Uterus (tissue), 2 donors: ENCODE data around the gene ZDHHC23.

Experiments used
- CTCF ChIP-seq, 4 experiments: fragments of 200-600 bp in 2 of 4; fragments of 450-650 bp in 2 of 4; sonication (generic) in 2 of 4; IDR thresholded peaks; one replicate each; pipeline ENCODE4 v1.5.1; 2016 to 2019; ENCODE audit warnings: antibody characterized with exemption in 4 of 4, mild to moderate bottlenecking in 2 of 4, moderate library complexity in 1 of 4
- POLR2A ChIP-seq, 2 donors: fragments of 450-650 bp; IDR thresholded peaks; one replicate each; pipeline ENCODE4 v1.6.1; 2016; ENCODE audit warnings: antibody characterized with exemption in 2 of 2, mild to moderate bottlenecking in 1 of 2, moderate library complexity in 1 of 2

DNA sequence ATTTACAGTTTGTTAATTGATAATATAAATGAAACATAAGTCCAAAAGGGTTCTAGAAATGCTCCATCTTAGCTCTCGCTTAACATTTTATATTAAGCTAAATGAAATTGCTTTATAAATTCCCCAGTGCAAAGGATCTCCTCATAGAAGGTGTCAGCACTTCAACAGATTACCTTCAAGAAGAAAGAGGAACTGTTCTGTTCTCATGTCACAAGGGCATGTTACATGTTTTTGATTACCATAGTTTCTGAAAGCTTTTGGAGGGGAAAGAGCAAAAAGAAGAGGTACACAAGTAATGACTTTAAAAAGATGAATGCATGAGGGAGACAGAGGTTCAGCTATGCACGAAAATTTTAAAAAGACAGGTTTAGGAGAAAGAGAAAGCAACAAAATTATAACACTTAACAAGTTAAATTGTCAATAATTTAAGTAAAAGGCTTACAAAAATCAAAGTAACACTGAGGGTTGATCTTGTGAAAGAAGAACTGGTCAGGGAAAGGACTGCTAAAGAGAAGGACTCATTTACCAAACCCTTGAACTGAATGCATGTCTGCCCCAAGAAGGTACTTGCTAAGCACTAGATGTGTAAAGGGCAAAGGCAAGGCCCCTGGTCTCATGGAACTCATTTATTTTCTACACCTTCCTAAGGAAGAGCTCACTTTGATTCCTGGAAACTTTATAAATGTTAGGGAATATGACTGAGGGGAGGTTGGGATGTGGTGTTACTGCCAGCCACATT, 63.4 kb downstream of the ZDHHC23 start:
- TF ChIP-seq CTCF (IDR thresholded peaks at IDR 0.05): no peak
- no peak for TF ChIP-seq POLR2A (IDR thresholded peaks at IDR 0.05)
